Activated CD4-positive, CD25-positive, alpha-beta regulatory T cell treated with anti-CD3 and anti-CD28 coated beads, Interleukin-2, amount 50 U/mL, for 24 hours (primary cell): ENCODE results near the gene GYPC.
"Not testable (repeated sequence)": the region's sequence is repeated elsewhere in the genome, so short reads cannot be mapped to it uniquely, and the experiment has no call there.

ENCODE experiments used
- ATAC-seq, 2 donors: fragments of 150-1000 bp; cut with Tn5 transposase; one replicate each; pipeline ENCODE4 v1.10.0; 2021; ENCODE audit warnings: mild to moderate bottlenecking in 1 of 2, moderate library complexity in 1 of 2

GYPC gene

GRCh38 chr2:126700677-126701076, 44.7 kb downstream of the GYPC start:
- no peak for ATAC-seq

GRCh38 chr2:126703311-126703710, 47.4 kb downstream of the GYPC start:
- ATAC-seq: no peak

- ATAC-seq: no peak
These were observed 48.6 kb downstream of the GYPC start for GRCh38 chr2:126704434-126705160.

- no peak for ATAC-seq
These were observed 51.2 kb downstream of the GYPC start for GRCh38 chr2:126707191-126707590.

GRCh38 chr2:126707941-126708340, 52.0 kb downstream of the GYPC start:
- ATAC-seq: no peak

- ATAC-seq: no peak
These were observed 58.4 kb downstream of the GYPC start for GRCh38 chr2:126714191-126714965.

- no peak for ATAC-seq
These were observed 59.2 kb downstream of the GYPC start for GRCh38 chr2:126715111-126715510.

GRCh38 chr2:126715576-126716406, 59.8 kb downstream of the GYPC start:
- ATAC-seq: no peak

GRCh38 chr2:126717277-126717676, 61.3 kb downstream of the GYPC start:
- ATAC-seq: not testable (repeated sequence)

- no peak for ATAC-seq
These were observed 62.0 kb downstream of the GYPC start for GRCh38 chr2:126717928-126718327.

GRCh38 chr2:126719191-126719832, 63.4 kb downstream of the GYPC start:
- no peak for ATAC-seq

- no peak for ATAC-seq
These were observed 63.9 kb downstream of the GYPC start for GRCh38 chr2:126719833-126720351.

GRCh38 chr2:126720638-126721037, 64.7 kb downstream of the GYPC start:
- ATAC-seq: no peak

- ATAC-seq: no peak
These were observed 66.1 kb downstream of the GYPC start for GRCh38 chr2:126722081-126722480.

GRCh38 chr2:126722546-126722945, 66.6 kb downstream of the GYPC start:
- ATAC-seq: no peak

GRCh38 chr2:126723281-126723815, 67.4 kb downstream of the GYPC start:
- ATAC-seq: no peak

- ATAC-seq: no peak
These were observed 69.6 kb downstream of the GYPC start for GRCh38 chr2:126725580-126725979.

- peak in 1 of 2 donors; percentile 25 for ATAC-seq
These were observed 73.9 kb downstream of the GYPC start for GRCh38 chr2:126729896-126730295.

GRCh38 chr2:126730655-126731054, 74.7 kb downstream of the GYPC start:
- ATAC-seq: no peak

- no peak for ATAC-seq
These were observed 75.4 kb downstream of the GYPC start for GRCh38 chr2:126731353-126731752.

GRCh38 chr2:126732682-126733245, 76.8 kb downstream of the GYPC start:
- no peak for ATAC-seq

GRCh38 chr2:126733795-126734194, 77.8 kb downstream of the GYPC start:
- no peak for ATAC-seq
